ENCODE measurements around the gene MGAT5B.

DNA sequence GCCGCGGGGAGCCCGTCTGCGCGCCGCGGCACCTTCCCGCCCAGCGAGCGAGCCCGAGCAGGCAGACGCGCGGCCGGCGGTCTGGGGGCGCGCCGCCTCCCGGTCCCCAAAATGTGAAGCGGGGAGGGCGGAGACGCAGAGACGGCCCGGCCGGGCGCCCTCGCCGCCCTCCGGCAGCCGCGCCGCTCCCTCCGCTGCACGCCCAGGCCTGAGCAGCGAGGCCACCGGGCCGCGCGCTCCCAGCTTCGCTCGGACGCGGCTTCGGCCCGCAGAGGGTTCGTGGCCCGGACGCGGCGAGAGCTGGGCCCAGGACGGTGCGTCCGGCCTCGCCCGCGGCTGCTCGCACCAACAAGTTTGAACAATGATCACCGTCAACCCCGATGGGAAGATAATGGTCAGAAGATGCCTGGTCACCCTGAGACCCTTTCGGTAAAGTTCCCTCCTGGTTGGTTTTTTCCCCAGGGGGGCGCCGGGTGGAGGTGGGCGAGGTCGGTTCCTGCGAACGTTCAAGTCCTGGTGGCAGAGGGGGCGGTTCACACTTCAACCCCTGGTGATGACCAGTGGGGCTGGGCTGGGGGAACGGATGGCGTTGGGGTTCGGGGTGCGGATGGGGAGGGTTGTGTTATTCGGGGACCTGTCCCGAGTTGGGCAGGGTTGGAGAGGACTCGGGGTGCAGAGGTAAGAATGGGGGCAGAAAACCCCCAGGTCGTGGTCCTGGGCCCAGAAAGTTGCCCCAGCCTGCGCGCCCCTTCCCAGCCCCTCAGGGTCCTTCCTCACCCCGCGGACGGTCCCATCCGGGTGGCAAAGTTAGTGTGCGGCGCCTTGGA lies 678 bp downstream of the MGAT5B start:
- TF ChIP-seq, protein P1, sequence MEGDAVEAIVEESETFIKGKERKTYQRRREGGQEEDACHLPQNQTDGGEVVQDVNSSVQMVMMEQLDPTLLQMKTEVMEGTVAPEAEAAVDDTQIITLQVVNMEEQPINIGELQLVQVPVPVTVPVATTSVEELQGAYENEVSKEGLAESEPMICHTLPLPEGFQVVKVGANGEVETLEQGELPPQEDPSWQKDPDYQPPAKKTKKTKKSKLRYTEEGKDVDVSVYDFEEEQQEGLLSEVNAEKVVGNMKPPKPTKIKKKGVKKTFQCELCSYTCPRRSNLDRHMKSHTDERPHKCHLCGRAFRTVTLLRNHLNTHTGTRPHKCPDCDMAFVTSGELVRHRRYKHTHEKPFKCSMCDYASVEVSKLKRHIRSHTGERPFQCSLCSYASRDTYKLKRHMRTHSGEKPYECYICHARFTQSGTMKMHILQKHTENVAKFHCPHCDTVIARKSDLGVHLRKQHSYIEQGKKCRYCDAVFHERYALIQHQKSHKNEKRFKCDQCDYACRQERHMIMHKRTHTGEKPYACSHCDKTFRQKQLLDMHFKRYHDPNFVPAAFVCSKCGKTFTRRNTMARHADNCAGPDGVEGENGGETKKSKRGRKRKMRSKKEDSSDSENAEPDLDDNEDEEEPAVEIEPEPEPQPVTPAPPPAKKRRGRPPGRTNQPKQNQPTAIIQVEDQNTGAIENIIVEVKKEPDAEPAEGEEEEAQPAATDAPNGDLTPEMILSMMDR (conservative IDR thresholded peaks at IDR 0.05 in 1 of 2, IDR thresholded peaks at IDR 0.05 in 1 of 2; ENCODE audit: low read depth in 1 of 2, low read length in 2 of 2): no peak
- TF ChIP-seq EZH2 (IDR thresholded peaks at IDR 0.05; ENCODE audit: low read length, missing control alignments): peak; percentile 70

Data from fibroblast of lung (primary cell).